HG03097 (cell line): Measurements from ENCODE around the gene OSBPL3.

Experiments
- ATAC-seq: cut with Tn5 transposase; IDR thresholded peaks from one replicate; pipeline ENCODE4 v1.9.1; 2021; ENCODE audit not compliant: unreplicated experiment, low FRiP score

OSBPL3 gene

DNA sequence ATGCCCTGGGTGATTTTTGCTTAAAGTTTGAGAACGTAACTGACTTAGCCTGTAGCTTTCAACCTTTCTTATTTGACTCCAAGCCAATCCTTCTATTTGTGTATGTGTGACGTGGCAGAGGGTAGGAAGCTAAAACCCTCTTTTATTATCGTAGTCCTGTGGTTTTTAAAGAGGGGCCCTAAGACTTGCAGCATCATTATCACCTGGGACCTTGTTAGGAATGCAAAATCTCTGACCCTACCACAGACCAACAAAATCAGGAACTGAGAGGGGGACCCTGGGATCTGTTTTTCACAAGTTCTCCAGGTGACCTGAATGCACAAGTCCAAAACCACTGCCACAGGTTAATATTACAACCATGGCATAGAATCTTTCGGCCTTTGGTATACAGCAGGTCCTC is 80.1 kb downstream of the OSBPL3 start:
- peak; percentile 36 for ATAC-seq

- no peak for ATAC-seq
Observed at GRCh38 chr7:24899161-24899560, 80.8 kb downstream of the OSBPL3 start.

DNA sequence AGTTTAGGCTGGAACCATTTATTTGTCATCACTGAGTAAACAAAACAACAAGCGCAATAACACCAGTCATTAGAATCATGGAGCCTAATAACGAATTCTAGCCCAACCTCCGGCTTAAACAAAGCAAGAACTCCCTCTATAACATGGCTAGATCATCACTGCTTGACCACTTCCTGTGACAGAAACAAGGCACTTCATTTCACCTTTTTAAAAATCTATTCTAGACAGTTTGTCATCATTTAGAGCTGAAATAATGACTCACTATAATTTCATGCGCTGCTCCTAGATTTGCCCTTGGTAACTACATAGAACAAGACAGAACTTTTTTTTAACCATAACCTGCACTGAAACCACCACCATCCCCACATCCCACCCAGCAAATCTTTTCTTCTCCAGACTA is 81.3 kb downstream of the OSBPL3 start:
- ATAC-seq = no peak

DNA sequence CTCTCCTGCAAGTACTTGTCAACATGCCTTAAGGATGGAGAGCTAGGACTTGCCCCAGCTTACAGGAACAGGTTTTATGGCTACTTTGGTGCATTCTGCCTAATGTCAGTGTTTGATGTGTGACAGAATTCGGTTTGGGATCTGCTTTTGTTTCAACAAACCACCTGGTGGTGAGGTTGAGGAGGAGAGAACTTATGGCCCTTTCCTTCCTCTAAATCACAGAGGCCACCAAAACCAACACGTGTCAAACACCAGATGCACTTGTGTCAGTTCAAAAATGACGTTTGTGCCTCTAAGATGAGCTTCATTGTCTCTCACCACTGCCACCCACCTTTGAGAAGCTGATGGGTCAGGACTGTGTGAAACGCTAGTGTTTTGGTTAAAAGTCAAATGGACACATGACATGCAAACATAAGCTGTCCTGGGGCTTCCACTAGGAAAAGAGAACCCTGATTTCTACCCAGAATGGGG is 83.9 kb downstream of the OSBPL3 start:
- ATAC-seq = peak; percentile 45

- ATAC-seq = no peak
Observed at GRCh38 chr7:24894429-24895221, 85.4 kb downstream of the OSBPL3 start.

DNA sequence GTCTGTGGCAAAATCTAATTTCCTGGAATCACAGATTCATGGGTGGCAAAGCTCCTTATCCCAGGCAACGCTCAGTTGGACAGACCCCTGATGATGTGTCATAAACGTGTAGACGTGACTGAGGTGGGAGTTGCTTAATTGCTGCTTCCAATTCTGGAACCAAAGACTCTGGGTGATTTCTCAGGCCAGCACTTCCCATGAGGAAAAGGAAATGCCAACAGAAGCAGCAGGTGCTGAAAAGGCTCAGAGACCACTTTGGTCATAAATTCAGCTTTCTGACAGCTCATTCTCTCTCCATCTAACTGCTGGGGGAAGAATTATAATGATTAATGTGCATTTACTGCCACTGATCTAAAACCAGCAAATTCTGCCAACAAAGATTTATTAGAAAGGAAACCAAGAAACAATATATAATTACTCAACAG is 88.7 kb downstream of the OSBPL3 start:
- ATAC-seq = no peak

DNA sequence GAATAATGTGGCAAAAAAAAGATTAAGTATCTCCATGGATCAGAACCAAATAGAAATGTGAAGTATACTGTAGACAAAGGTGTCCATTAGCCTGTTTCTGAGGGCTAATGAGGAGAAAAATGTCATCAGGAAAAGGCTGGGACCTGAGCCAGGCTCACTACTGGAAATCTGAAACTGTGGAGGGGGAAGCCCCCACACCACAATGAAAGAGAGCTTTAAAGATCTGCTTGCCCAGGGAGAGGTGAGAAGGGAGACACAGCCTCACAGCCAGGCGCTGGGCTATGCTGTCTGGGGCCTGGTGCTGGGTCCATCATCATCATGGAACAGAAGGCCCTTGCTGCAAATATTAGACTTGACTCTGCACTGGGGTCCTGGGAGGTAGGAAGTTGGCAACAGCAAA is 90.4 kb downstream of the OSBPL3 start:
- no peak for ATAC-seq

- ATAC-seq = no peak
Observed at GRCh38 chr7:24888653-24889052, 91.3 kb downstream of the OSBPL3 start.

DNA sequence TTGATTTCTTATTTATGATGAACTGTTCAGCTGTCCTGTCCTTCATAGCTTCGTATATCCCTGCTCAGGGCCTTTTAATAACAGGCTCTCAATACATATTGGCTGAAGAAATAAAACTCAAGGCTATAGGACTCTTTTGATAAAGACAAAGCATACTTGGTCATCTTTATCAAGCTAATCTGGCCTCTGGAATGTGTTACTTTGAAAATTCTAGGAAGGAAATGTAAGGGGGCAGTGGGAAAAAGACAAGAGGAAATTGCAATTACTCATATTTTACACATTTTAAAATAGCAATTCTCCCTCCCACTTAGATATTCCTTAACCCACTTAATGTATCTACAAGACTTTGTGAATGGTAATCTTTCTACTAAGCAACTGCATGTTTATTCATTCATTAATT is 94.3 kb downstream of the OSBPL3 start:
- no peak for ATAC-seq

DNA sequence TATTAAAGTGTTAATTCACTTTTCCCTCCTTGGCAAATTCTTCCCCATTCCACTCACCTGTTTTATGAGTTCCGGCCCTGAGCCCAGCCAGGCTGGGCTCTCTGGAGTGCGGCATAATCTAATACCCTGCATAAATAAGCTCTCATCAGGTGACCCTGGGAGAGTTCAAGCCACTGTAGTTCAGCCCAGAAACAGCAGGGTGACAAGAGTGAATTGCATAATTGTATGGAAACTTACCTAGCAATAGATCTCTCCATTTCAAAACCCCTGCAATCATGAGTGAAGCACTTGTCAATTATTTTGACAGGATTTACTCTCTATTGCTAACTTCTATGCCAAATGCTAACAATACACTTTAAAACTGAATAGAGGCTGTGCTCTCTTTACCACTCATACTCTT is 94.7 kb downstream of the OSBPL3 start:
- no peak for ATAC-seq

DNA sequence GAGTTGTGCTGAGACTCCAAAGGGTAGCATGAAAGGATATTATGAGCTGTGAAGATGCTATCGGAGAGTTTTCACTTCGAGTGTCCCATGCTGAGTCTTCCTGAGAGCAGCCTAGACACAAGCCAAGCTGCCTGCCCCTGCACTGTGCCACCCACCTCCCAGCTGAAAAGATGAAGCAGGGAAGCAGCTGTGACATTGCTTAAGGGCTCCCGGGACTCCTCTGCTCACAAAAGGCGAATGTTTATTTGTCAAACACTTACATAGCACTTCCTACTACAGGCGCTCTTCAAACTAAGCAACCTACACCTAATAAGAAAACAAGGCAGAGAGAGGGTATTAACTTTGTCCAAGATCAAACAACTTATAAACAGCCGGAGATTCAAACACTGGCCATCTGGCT is 95.6 kb downstream of the OSBPL3 start:
- ATAC-seq = no peak

- no peak for ATAC-seq
Observed at GRCh38 chr7:24883622-24884013, 96.4 kb downstream of the OSBPL3 start.

GRCh38 chr7:24882989-24883621 is 96.9 kb downstream of the OSBPL3 start:
- no peak for ATAC-seq

DNA sequence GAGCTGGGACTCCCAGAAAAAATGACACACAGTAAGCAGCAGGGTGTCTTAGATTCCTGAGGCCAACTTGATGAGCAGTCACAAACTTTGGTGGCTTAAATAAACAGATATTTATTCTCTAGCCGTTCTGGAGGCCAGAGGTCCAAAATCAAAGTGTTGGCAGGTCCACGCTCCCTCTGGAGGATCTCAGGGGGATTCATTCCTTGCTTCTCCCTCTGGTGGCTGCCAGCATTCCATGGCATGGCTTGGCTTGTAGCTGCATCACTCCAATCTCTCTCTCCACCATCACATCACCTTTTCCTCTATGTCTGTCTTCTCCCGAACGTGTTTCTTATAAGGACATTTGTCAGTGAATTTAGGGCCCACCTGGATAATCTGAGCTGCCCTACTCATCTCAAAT is 98.4 kb downstream of the OSBPL3 start:
- ATAC-seq = no peak

DNA sequence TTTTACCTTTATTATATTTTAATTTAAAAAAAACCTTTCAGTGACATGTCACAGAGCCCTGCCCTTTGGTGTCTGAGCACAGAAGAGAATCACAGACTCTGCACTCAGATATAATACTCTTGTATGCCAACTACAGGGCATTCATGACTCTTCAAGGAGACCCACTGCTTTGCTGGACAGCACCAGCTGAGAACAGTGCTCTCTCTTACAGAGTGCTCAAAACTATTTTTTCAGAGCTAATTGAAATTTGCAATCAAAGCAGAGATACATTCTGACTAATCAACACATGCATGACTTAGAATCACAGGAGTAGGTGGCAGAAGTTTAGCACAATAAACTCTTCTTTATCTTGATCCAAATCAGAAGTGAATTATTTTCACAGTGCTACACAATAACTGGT is 99.1 kb downstream of the OSBPL3 start:
- ATAC-seq = no peak

DNA sequence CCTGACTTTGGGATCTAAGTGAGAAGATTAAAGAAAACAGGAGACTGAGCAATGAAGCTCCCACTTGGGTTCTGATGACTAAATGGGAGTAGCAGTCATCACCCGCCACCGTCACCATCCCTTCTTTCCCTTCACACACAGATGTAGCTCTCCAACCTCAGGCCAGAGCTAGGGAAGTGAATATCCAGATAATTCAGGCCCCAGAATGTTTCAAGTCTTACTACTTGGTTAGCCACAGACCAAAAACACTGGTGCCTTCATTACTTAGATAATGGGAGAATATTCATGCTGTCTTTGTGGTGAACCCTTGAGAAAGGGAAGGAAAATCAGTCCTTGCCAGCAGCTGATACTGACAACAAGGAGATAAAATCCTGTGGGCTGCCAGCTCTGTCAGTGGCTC is 100.7 kb downstream of the OSBPL3 start:
- no peak for ATAC-seq

DNA sequence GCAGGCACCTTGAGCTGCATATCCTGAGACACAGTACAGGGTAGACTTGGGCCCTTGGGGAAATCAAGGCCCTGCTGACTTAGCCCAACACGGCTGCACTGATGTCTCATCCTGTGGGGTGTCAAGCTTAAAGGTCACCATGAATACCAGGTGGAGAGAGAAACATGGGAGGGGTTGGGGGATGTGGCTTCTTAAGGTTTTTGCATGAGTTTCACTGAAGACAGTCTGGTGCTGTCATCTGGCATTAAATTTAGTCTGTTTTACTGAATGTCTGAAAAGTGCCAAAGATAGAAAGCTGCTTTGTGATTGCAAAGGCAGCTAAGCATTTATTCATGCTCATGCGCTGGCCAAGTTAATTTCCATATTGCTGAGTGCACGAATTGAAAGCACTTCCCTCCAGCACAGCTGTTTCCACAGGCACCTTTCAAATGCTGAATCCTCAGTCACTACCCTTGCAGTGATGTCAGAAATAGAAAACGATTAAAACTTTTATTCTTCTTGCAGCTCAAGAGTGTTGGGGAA is 102.1 kb downstream of the OSBPL3 start:
- ATAC-seq = peak; percentile 80

GRCh38 chr7:24874791-24875190 is 105.2 kb downstream of the OSBPL3 start:
- ATAC-seq = no peak

GRCh38 chr7:24873944-24874343 is 106.0 kb downstream of the OSBPL3 start:
- ATAC-seq = no peak

DNA sequence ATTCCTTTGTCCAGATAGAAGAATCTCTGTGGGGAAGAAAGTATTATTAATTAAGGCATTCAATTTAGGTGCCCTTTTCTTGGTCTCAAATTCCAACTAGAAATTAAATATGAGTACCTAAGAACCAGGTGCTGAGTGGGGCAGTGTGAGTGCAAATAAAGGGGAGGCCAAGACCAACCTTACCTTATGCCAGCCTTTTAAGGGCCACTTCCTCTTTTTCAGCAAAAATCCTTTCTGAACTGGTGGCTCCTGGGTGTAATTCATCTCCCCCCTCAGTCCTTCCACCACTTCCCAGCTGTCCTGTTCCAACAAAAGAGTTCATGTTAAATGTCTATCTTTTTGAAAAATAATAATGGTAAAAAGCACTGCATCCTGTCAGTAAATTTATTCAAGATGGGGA is 108.2 kb downstream of the OSBPL3 start:
- ATAC-seq = no peak

- no peak for ATAC-seq
Observed at GRCh38 chr7:24870766-24871165, 109.2 kb downstream of the OSBPL3 start.

GRCh38 chr7:24869572-24869971 is 110.4 kb downstream of the OSBPL3 start:
- ATAC-seq = no peak
